Psoas muscle (tissue), 8 donors: ENCODE results near the gene CENPH. TPM values are rescaled to one million over a fixed set of nuclear protein-coding genes. Genes with fewer than 3 reads are reported as not detected.
"Not testable (repeated sequence)": the region's sequence is repeated elsewhere in the genome, so short reads cannot be mapped to it uniquely, and the experiment has no call there.

Source experiments
- ATAC-seq, 4 donors: fragments of 200-7000 bp; cut with Tn5 transposase; one replicate each; pipeline ENCODE4 v1.9.1; 2020; ENCODE audit warnings: moderate library complexity in 3 of 4, mild to moderate bottlenecking in 2 of 4
- DNase-seq, 2 donors: peaks; one replicate each; pipeline ENCODE4 v3.0.0-alpha.2; 2020
- H3K27ac ChIP-seq: fragments of 200-600 bp; one replicate; pipeline ENCODE4 v1.8.0; 2022
- H3K27me3 ChIP-seq, 3 donors: fragments of 200-600 bp in 1 of 3; one replicate each; pipeline versions ENCODE4 v1.6.1 to v1.8.0; 2013 to 2022; ENCODE audit warnings: low read length in 2 of 3, mild to moderate bottlenecking in 2 of 3, moderate library complexity in 1 of 3; ENCODE audit not compliant: insufficient read depth in 3 of 3
- H3K36me3 ChIP-seq, 2 donors: fragments of 200-600 bp in 1 of 2; one replicate each; pipeline versions ENCODE4 v1.6.1 to v1.8.0; 2013 to 2022; ENCODE audit warnings: low read depth in 1 of 2, mild to moderate bottlenecking in 1 of 2, moderate library complexity in 1 of 2; ENCODE audit not compliant: insufficient read depth in 1 of 2
- H3K4me1 ChIP-seq: fragments of 200-600 bp; one replicate; pipeline ENCODE4 v1.8.0; 2022
- H3K4me3 ChIP-seq: fragments of 200-600 bp; one replicate; pipeline ENCODE4 v1.8.0; 2022; ENCODE audit warnings: mild to moderate bottlenecking
- H3K9me3 ChIP-seq: fragments of 200-600 bp; one replicate; pipeline ENCODE4 v1.8.0; 2022
- CTCF ChIP-seq: fragments of 200-600 bp; IDR thresholded peaks from one replicate; pipeline ENCODE4 v1.8.0; 2022; ENCODE audit warnings: antibody characterized with exemption
- WGBS, 3 donors: extraction: QIAGEN DNeasy Blood & Tissue Kit; methylation state at CpG; one replicate each; pipeline versions ENCODE4 v1.1.6 to v1.1.7; 2013; 5-methylcytosine and 5-hydroxymethylcytosine counted together
- intact Hi-C, 2 donors: fragments of 100-400 bp; cut with DNase I; formaldehyde crosslinking; loops; one replicate each; pipeline versions ENCODE4 v1.11.0 to v1.14.2; 2022
- polyA plus RNA-seq, 3 donors: library from polyadenylated mRNA; stranded (reverse); fragments of 200-250 nt; gene quantifications; one replicate each; pipeline ENCODE4 v1.2.3, GENCODE V29; 2013
- total RNA-seq, 4 donors: library from RNA; stranded (reverse); fragmentation: NEBNext Ultra II Directional in 2 of 4; extraction: Animal tissue kit (Norgen Biotek cat#: 25700) in 2 of 4; gene quantifications; one replicate each; pipeline versions ENCODE4 v1.2.1 to v1.2.4, GENCODE V29; 2021 to 2023
- donor health status: healthy with polysubstance abuse.
- donor health status: DM: no; HTN: no; CAD: no; lungs with moderate emphysema.
- donor health status: Bipolar disorder and iron deficiency.
- donor health status: healthy.
- donor health status: DM: yes; HTN: yes; CAD: no.
- donor health status: DM: no; HTN: no; CAD: no.
- donor health status: DM: no; HTN: no; CAD: no.
- donor health status: DM: yes; HTN: yes; CAD: no.

CENPH gene
- total and polyA plus RNA-seq, 7 donors: 1.6 to 4.5 (median 3.2) TPM

GRCh38 chr5:69234457-69235268 lies 45.3 kb downstream of the CENPH start, which contains the start of gene CDK7:
Gene CDK7, plus strand, starts transcription at chr5:69234886. Its CDS starts 90 bp downstream, at chr5:69234976.
- Histone ChIP-seq H3K4me1 (peaks cover 29% of the 10 kb centered on the region), H3K9me3 (no peaks in the 10 kb centered on the region), H3K36me3 (peaks cover 6 to 35% of the 10 kb centered on the region in 2 donors), H3K27me3 (no peaks in the 10 kb centered on the region), H3K27ac (peak within 1 kb of the TSS; percentile 92), H3K4me3 (peak within 1 kb of the TSS; percentile 85)
- ATAC-seq: peak; percentile 99
- peak; percentile 95 to 98 for DNase-seq
- TF ChIP-seq CTCF: no peak
- WGBS, 3 donors: 0% methylated on average over 49 of the region's 49 CpGs
- intact Hi-C loops: loop anchor here in 1 of 2 donors (1.0 kb wide), 1 partner anchor 45 kb away; the partner anchor contains the start of gene CENPH

GRCh38 chr5:69236733-69237132 lies 47.4 kb downstream of the CENPH start:
- ATAC-seq, H3K27me3 ChIP-seq, H3K4me3 ChIP-seq, intact Hi-C loops, H3K9me3 ChIP-seq, H3K27ac ChIP-seq, DNase-seq: not testable (repeated sequence)
- H3K4me1 ChIP-seq: peaks cover 38% of the 10 kb centered on the region
- peaks cover 2 to 32% of the 10 kb centered on the region in 2 donors for H3K36me3 ChIP-seq
- 90 to 95% (median 94%) methylated on average over 9 of the region's 9 CpGs for WGBS, 3 donors

- ATAC-seq (no peak), DNase-seq (no peak)
- Histone ChIP-seq H3K9me3 (no peaks in the 10 kb centered on the region), H3K4me1 (peaks cover 38% of the 10 kb centered on the region), H3K27ac (no peak overlapping the region), H3K36me3 (peaks cover 2 to 32% of the 10 kb centered on the region in 2 donors), H3K27me3 (no peaks in the 10 kb centered on the region), H3K4me3 (no peak overlapping the region)
- intact Hi-C loops: no loop called here
- TF ChIP-seq CTCF: no peak
- 73 to 86% (median 78%) methylated on average over 3 of the region's 3 CpGs for WGBS, 3 donors
These were observed 48.5 kb downstream of the CENPH start for GRCh38 chr5:69237877-69238276.

- H3K4me1 ChIP-seq: peaks cover 32% of the 10 kb centered on the region
- no peaks in the 10 kb centered on the region for H3K9me3 ChIP-seq
- no peak for TF ChIP-seq CTCF
- 85 to 89% (median 89%) methylated on average over 6 of the region's 6 CpGs for WGBS, 3 donors
- H3K27ac ChIP-seq: no peak overlapping the region
- ATAC-seq (no peak), DNase-seq (no peak)
- intact Hi-C loops: no loop called here
- no peaks in the 10 kb centered on the region for H3K27me3 ChIP-seq
- no peak overlapping the region for H3K4me3 ChIP-seq
- peaks cover 2 to 32% of the 10 kb centered on the region in 2 donors for H3K36me3 ChIP-seq
These were observed 49.4 kb downstream of the CENPH start for GRCh38 chr5:69238760-69239251.

GRCh38 chr5:69242215-69242927 lies 53.0 kb downstream of the CENPH start:
- no peak for DNase-seq
- H3K9me3 ChIP-seq: no peaks in the 10 kb centered on the region
- H3K4me1 ChIP-seq: peaks cover 15% of the 10 kb centered on the region
- H3K4me3 ChIP-seq: no peak overlapping the region
- no peaks in the 10 kb centered on the region for H3K27me3 ChIP-seq
- no peak overlapping the region for H3K27ac ChIP-seq
- no peak for ATAC-seq
- WGBS, 3 donors: 86 to 89% (median 88%) methylated on average over 8 of the region's 8 CpGs
- intact Hi-C loops: no loop called here
- TF ChIP-seq CTCF: no peak
- H3K36me3 ChIP-seq: peaks cover 2 to 28% of the 10 kb centered on the region in 2 donors
